ENCODE measurements around the gene ELF1.

GRCh38 chr13:41013835-41014234 lies 5.3 kb downstream of the ELF1 start:
- TF ChIP-seq POLR2A (IDR thresholded peaks at IDR 0.05) (no peak), POLR2AphosphoS5 (IDR thresholded peaks at IDR 0.05) (no peak), CTCF (IDR thresholded peaks at IDR 0.05) (no peak)
